ENCODE results near the gene SYT7.

The SYT7 gene

GRCh38 chr11:61609000-61609979 is 28.4 kb upstream of the SYT7 start:
- no peak for DNase-seq (ENCODE audit: low read depth in 2 of 2)

- no peak for DNase-seq (ENCODE audit: low read depth in 2 of 2)
These were observed 27.2 kb upstream of the SYT7 start for GRCh38 chr11:61607920-61608599.

- no peak for DNase-seq (ENCODE audit: low read depth in 2 of 2)
These were observed 26.6 kb upstream of the SYT7 start for GRCh38 chr11:61607426-61607825.

- DNase-seq (ENCODE audit: low read depth in 2 of 2): no peak
These were observed 22.8 kb upstream of the SYT7 start for GRCh38 chr11:61603667-61604066.

GRCh38 chr11:61602775-61603569 is 22.1 kb upstream of the SYT7 start:
- no peak for DNase-seq (ENCODE audit: low read depth in 2 of 2)

- no peak for DNase-seq (ENCODE audit: low read depth in 2 of 2)
These were observed 20.6 kb upstream of the SYT7 start for GRCh38 chr11:61601512-61601911.

DNA sequence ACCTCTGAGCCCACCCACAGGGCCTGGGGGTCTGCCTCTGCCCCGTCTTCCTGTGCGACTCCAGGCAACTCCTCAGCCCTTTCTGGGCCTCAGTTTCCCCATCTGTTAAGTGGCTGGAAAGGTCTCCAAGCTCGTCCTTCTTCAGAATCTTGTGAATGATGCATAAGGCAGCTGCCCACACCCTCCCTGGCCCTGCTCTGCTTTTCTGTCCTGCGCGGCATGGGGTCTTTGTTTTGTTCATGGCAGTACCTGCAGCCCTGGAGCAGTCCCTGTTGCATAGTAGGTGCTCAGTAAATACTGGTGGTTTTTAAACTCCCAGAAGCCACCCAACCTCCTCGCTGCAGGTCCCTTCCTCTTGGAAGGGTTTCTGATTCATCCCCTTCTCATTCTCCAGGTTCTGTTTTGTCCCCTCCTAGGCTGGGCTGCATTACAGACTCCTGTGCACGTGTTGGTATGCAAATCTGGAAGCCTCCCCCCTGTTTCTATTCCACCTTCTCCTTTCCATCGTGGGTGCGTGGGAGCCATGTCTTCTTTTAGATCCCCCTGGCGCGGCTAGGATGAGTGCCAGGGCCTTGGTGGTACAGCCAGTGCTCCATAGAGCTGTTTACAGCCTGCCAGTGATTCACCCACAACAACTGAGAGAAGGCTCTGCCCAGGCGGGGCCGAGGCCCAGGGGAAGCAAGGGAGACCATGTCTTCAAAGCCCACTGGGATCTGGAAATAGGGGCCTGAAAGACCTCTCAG is 19.3 kb upstream of the SYT7 start:
- no peak for DNase-seq (ENCODE audit: low read depth in 2 of 2)

GRCh38 chr11:61598886-61599868 is 18.3 kb upstream of the SYT7 start:
- no peak for DNase-seq (ENCODE audit: low read depth in 2 of 2)

- DNase-seq (ENCODE audit: low read depth in 2 of 2): no peak
These were observed 17.5 kb upstream of the SYT7 start for GRCh38 chr11:61598374-61598773.

GRCh38 chr11:61596990-61597389 is 16.1 kb upstream of the SYT7 start:
- no peak for DNase-seq (ENCODE audit: low read depth in 2 of 2)

- no peak for DNase-seq (ENCODE audit: low read depth in 2 of 2)
These were observed 15.7 kb upstream of the SYT7 start for GRCh38 chr11:61596542-61596941.

DNA sequence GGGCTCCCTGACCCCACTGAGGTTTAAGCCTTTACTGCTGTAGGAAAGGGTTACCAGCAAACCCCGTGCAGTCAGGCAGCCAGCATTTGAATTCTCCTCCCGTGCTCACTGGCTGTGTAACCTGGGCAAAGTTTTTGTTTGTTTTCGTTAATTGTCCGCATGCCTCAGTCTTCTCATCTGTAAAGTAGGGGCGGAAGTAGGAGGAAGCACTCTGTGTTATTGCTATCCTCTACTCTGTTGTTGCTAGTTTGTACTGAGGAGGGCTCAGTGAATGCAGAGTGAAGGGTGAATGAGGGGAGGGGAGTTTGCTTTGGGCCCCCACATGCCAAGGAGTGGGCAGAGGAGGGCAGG is 14.0 kb upstream of the SYT7 start:
- DNase-seq (ENCODE audit: low read depth in 2 of 2): no peak

- DNase-seq (ENCODE audit: low read depth in 2 of 2): no peak
These were observed 12.3 kb upstream of the SYT7 start for GRCh38 chr11:61593151-61593550.

DNA sequence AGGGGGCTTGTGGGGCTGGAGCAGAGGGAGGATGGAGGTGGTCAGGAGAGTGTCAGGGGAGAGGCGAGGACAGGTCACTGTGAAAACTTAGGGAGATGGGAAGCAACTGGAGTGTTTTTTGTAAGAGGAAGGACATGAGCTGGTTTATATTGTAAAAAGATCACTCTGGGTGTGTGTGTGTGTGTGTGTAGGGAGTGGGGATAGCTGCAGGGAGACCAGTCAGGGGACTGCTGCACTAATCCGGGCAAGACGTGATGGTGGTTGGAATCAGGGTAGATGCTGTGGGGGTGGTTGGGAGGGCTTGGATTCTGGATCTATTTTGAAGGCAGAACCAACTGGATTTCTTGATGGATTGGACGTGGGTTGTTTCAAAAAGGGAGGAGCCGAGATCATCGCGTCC is 11.3 kb upstream of the SYT7 start:
- no peak for DNase-seq (ENCODE audit: low read depth in 2 of 2)

- DNase-seq (ENCODE audit: low read depth in 2 of 2): no peak
These were observed 9.1 kb upstream of the SYT7 start for GRCh38 chr11:61589961-61590360.

DNA sequence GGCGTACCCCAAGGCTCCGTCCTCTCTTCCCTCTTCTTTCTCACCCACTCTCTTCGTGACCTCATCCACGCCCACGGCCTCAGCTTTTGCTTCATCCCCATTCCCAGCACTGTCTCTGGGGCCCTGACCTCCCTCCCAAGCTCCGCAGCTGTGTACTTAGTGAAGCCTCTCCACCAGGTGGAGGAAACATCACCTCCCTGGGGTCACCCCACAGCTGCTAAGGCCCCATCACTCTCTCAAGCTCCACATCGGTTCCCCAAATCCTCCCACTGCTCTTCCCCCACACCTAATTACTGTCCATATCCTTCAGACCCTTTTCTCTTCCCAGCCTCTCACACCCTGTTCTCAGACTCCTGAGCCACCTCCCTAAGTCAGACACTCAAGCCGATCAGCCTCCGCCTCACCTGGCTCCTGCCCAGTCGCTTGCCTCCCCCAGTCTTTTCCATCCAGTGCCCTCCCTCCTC is 7.9 kb upstream of the SYT7 start:
- no peak for DNase-seq (ENCODE audit: low read depth in 2 of 2)

DNA sequence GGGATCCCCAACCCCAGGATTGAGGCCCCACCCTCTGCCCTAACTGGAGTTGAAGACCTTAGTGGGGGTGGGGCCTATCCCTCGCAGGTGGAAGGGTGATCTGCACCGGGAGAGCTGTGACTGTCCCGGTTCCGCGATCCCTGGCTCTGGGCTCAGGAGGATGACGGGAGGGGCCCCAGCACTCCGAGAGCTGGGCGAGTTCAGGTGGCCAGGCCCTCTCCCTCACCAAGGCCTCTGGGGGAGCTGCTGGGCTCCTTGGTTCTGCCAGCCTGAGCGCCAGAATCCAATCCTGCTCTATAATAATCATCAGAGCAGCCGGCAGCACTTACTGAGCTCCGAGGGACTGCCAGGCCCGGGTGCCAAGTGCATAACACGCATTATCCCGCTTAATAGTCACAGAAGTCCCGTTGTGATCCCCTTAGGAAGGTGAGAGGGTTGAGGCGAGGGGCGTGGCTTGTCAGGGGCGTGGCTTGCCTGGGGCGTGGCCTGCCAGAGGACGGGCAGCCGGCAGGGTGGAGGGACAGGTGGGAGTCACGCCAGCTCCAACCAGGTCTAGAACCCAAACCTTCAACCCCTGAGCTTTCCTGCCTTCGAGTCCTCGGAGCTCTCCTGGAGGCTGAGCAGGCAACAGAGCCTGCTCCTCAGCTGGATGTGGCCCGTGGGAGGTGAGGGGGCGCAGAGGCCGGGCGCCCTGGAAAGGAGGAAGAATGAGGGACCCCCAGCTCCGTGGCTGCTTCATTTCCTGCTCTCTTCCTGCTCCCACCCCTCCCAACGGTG is 7.3 kb upstream of the SYT7 start:
- peak; percentile 14 to 69 for DNase-seq (ENCODE audit: low read depth in 2 of 2)

- DNase-seq (ENCODE audit: low read depth in 2 of 2): peak in 1 of 2 donors; percentile 8
These were observed 6.7 kb upstream of the SYT7 start for GRCh38 chr11:61587541-61587941.

GRCh38 chr11:61586792-61587430 is 6.0 kb upstream of the SYT7 start:
- DNase-seq (ENCODE audit: low read depth in 2 of 2): no peak

Measured in stimulated activated CD8-positive, alpha-beta memory T cell treated with anti-CD3 and anti-CD28 coated beads, Interleukin-2, amount 100 ng/mL, for 48 hours (primary cell).